HG03196 (cell line): ENCODE measurements around the gene NDUFV2.
"Not testable (repeated sequence)": the region's sequence is repeated elsewhere in the genome, so short reads cannot be mapped to it uniquely, and the experiment has no call there.

ENCODE experiments used
- ATAC-seq: cut with Tn5 transposase; IDR thresholded peaks from one replicate; pipeline ENCODE4 v1.9.1; 2021; ENCODE audit not compliant: unreplicated experiment

The NDUFV2 gene

DNA sequence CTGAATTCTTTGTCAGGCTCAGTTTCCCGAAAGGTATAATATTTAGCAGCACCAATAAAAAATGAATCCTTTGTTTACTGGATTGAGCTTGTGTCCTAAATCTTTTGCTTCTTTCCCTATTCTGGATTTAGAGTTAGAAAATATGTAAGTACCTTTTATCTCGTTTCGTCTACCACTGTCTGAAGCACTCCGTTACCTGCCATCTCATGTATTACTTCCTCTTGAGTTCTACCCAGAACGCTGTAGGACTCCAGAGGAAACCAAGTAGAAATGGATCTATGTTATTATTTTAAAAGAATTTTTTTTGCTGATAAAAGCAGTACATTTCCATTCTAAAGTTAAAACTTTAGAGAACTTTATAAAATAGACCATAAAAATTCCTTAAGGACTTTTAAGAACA, 47.6 kb downstream of the NDUFV2 start:
- ATAC-seq, result no peak

DNA sequence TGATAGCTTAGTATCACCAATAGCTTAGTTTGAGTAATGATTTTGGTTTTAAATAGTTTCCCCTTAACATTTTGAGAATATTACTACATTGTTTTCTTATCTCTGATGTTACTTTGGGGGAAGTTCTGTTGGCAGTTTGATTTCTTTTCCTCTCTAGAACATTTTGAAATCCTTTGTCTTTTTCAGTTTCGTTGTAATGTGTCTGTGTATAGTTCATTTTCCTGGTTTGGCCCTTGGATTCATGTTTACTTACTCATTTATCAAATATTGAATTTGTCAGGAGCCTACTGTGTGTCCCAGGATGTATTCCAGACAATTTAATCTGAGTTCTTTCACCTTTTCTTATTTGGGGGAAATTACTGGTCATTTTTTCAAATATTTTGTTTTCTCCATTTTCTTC, 50.8 kb downstream of the NDUFV2 start:
- no peak for ATAC-seq

DNA sequence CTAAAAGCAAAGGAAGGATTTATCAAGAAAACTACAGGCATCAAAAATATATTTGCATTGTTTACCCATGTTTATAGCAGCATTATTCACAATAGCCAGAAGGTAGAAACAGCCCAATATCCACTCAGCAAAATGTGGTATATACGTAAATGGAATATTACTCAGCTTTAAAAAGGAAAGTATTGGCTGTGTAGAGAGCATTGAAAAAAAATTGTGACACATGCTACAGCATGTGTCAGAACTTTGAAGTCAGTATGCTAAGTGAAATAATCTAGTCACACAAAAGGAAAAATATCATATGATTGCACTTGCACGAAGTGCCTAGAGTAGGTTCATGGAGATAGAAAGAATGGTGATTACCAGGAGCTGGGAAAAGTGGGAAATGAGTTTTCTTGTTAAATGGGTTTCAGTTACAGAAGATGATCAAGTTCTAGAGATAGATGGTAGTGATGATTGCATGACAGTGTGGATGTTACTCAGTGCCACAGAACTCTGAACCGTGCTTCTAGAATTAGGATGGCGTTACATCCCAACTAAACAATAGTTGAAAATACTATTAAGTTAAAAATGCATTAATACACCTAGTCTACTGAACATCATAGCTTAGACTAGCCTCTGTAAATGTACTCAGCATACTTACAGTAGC, 54.2 kb downstream of the NDUFV2 start:
- no peak for ATAC-seq

DNA sequence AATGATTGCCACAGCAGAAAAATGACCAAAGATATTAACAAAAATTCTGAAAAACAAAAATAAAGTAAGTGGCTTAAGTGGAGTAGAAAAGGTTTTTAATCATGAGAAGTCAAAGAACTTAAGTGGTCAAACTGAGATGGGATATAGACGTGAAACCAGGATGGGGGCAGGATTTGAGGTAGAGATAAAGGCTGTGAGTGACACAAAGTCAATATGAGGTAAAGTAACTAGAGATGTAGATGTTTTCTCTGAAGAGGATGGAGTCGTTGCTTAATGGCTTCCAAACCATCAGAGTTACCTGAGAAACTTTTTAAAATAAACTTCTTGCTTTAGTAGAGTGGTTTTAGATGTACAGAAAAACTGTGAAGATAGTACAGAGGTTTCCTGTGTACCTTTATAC, 55.3 kb downstream of the NDUFV2 start:
- ATAC-seq, result no peak

DNA sequence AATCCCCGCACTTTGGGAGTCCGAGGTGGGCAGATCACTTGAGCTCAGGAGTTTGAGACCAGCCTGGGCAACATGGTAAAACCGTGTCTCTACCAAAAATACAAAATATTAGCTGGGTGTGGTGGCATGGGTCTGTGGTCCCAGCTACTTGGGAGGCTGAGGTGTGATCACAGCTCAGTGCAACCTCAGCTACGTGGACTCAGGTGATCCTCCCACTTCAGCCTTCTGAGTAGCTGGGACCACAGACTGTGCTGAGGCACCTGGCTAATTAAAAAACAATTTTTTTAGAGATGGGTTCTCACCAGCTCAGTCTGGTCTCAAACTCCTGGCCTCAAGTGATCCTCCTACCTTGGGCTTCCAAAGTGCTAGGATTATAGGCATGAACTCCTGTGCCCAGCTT, 57.5 kb downstream of the NDUFV2 start:
- no peak for ATAC-seq

DNA sequence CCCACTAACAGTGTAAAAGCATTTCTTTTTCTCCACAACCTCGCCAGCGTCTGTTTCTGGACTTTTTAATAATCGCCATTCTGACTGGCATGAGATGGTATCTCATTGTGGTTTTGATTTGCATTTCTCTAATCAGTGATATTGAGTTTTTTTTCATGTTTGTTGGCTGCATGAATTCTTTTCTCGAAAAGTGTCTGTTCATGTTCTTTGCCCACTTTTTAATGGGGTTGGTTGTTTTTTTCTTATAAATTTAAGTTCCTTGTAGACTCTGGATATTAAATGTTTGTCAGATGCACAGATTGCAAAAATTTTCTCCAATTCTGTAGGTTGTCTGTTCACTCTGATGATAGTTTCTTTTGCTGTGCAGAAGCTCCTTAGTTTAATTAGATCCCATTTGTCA, 60.2 kb downstream of the NDUFV2 start:
- ATAC-seq, result not testable (repeated sequence)

DNA sequence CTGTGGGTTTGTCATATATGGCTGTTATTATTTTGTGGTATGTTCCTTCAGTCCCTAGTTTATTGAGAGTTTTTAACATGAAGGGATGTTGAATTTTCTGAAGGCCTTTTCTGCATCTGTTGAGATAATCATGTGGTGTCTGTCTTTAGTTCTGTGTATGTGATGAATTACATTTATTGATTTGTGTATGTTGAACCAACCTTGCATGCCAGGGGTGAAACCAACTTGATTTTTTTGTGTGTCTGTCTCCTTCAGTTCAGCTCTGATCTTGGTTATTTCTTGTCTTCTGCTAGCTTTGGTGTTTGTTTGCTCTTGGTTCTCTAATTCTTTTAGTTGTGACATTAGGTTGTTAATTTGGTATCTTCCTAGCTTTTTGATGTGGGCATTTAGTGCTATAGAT, 61.6 kb downstream of the NDUFV2 start:
- ATAC-seq, result not testable (repeated sequence)

DNA sequence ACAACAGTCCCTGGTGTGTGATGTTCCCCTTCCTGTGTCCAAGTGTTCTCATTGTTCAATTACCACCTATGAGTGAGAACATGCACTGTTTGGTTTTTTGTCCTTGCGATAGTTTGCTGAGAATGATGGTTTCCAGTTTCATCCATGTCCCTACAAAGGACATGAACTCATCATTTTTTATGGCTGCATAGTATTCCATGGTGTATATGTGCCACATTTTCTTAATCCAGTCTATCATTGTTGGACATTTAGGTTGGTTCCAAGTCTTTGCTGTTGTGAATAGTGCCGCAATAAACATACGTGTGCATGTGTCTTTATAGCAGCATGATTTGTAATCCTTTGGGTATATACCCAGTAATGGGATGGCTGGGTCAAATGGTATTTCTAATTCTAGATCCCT, 63.4 kb downstream of the NDUFV2 start:
- not testable (repeated sequence) for ATAC-seq

DNA sequence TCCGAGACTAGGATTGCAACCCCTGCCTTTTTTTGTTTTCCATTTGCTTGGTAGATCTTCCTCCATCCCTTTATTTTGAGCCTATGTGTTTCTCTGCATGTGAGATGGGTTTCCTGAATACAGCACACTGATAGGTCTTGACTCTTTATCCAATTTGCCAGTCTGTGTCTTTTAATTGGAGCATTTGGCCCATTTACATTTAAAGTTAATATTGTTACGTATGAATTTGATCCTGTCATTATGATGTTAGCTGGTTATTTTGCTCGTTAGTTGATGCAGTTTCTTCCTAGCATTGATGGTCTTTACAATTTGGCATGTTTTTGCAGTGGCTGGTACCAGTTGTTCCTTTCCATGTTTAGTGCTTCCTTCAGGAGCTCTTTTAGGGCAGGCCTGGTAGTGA, 67.0 kb downstream of the NDUFV2 start:
- ATAC-seq, result not testable (repeated sequence)

DNA sequence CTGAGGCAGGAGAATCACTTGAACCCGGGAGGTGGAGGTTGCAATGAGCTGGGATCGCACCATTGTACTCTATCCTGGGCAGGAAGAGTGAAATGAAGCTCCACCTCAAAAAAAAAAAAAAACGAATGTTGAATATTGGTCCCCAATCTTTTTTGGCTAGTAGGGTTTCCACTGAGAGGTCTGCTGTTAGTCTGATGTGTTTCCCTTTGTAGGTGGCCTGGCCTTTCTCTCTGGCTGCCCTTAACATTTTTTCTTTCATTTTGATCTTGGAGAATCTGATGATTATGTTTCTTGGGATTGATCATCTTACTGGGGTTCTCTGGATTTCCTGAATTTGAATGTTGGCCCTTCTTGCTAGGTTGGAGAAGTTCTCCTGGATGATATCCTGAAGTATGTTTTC, 69.4 kb downstream of the NDUFV2 start:
- ATAC-seq, result not testable (repeated sequence)

DNA sequence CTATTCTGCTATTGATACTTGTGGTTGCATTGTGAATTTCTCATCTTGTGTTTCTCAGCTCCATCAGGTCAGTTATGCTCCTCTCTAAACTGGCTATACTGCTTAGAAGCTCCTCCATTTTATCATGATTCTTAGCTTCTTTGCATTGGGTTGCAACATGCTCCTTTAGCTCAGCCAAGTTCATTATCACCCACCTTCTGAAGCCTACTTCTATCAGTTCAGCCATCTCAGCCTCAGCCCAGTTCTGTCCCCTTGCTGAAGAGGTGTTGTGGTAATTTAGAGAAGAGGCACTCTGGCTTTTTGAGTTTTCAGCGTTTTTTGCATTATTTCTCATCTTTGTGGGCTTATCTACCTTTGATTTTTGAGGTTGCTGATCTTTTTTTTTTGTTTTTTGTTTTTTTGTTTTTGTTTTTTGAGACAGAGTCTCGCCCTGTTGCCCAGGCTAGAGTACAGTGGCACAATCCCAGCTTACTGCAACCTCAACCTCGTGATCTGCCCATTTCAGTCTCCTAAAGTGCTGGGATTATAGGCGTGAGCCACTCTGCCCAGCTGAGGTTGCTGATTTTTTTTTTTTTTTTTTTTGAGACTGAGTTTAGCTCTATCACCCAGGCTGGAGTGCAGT, 70.1 kb downstream of the NDUFV2 start:
- ATAC-seq, result no peak

DNA sequence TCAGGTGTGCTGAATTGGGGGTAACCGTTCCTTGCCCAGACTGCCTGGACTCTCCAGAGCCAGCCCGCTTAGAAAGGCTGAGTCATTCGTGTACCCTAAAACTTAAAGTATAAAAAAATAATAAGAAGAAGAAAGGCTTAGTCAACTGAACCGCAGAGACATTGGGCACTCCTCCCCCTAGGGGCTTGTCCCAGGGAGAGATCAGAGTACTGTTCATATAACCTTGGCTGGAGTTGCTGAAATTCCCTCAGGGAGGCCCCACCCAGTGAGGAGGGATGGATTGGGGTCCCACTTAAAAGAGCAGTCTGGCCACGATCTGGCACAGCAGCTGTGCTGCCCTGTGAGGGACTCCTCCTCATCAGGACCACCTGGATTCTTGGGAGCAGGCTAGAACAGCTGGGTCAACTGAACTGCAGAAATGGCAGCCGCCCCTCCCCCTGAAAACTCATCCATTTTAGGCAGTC, 71.3 kb downstream of the NDUFV2 start:
- no peak for ATAC-seq

DNA sequence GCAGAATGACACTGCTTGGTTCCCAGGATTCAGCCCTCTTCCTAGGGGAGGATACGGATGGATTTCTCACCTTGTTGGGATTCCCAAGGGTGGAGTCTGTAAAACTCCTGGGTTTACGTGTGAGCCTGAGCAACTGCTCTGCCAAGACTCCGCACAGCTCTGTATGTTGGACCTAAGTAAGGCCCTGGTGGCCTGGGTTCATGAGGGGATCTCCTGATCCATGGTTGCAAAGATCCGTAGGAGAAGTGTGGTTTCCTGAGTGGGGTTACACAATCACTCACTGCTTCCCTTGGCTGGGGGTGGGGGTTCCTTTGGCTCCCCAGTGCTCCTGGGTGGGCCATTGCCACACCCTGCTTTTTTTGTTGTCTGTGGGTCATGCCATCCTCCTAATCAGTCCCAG, 71.8 kb downstream of the NDUFV2 start:
- no peak for ATAC-seq

DNA sequence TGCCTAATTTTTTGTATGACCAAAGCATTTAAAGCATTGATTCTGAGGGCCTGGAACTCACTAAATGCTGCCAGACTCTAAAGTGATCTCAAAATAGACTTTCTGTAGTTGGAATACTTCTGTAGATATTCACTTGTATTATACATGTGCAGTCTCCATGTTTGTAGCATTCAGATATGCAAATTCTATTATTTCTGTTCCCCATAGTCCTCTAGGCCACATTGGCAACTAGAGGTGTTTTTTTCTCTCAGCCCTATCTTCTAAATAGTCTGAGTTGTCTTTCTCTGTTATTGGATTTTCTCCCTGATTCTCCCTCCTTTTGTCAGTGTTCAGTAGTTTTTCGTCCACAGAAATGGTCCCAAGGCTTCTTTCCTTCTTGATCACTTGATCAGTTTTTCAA, 72.6 kb downstream of the NDUFV2 start:
- ATAC-seq, result no peak

DNA sequence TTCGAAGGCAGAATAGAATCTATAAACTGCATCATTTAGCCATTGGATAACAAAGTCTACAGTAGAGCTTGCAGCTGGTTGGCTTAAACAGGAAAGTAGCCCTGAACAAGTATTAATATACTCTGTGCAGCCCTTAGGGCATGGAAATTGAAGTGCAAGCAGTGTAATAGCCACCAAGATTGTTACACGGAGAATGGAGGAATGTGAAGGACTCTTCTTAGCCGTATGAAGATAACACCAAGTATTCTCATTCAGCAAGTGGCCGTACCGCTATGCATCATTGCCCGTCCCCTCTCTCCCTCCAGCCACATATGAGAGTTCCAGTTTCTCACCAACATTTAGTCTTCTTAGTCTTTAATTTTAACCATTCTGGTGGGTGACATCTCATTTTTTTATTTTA, 74.5 kb downstream of the NDUFV2 start:
- ATAC-seq, result no peak

DNA sequence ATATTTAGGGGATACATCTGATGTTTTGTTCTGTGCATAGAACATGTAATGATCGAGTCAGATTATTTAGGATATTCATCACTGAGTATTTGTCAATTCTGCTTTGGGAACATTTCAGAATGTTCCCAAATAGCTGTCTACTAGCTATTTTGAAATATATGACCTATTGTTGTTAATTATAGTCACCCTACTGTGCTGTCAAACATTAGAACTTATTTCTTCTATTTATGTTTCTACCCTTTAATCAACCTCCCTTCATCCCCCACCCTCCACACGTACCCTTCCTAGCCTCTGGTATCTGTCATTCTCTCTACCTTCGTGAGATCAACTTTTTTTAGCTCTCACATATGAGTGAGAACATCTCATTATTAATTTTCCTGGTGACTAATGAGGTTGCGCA, 75.0 kb downstream of the NDUFV2 start:
- no peak for ATAC-seq

DNA sequence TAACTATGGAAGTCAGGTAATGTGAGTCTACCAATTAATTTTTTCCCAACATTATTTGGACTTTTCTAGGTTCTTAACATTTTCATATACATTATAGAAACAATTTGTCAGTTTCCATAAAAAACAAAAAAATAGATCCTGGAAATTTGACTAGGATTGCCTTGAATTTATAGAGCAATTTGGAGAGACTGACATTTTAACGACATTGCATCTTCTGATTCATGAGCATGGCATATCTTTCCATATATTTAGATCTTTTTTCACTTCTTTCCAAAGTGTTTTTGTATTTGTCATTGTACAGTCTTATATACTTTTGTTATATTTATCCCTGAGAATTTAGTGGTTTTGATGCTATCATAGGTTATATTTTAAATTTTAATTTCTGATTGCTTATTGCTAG, 76.1 kb downstream of the NDUFV2 start:
- ATAC-seq, result no peak

DNA sequence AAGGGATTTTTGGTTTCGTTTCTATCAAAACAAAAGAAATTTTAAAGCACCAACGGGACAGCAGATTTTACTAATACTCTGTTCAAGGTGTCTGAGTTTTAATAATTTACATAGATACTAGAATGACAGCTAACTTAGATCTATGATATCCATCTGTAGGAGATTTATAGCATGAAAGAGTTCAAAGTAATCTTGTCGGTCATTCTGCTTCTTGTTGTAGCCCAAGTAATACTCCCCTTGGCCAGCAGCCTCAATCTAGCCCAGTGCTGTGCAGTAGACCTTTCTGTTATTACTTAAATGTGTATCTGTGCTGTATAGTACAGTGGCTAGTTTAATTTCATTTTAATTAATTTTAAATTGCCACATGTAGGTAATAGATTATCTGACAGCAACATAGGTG, 78.8 kb downstream of the NDUFV2 start:
- no peak for ATAC-seq

DNA sequence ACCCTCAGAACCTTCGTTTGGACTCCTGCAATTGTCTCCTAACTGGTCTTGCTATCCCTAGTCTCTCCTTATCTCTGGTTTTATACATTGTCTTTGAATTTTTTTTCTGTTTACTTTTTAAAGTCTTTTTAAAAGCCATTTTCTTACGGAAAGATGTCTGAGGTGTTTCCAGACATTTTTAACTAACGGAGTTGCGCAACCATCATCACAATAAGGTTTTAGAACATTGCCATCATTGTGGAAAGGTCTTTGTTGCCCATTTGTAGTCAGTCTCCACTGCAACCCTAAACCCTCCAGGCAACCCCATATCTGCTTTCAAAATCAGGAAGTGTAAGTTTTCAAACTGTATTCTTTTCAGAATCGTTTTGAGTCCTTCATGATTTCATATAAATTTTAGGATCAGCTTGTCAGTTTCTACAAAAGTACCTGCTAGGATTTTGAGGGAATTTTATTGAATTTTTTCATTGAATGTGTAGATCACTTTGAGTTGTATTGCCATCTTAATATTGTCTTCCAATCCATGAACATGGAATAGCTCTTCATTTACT, 80.4 kb downstream of the NDUFV2 start:
- ATAC-seq, result no peak
